Keratinocyte (primary cell): Measurements from ENCODE around the gene COL6A2. TPM values are rescaled to one million over a fixed set of nuclear protein-coding genes. Genes with fewer than 3 reads are reported as not detected.

Experiments used
- DNase-seq: peaks from one replicate; pipeline ENCODE4 v3.0.0-alpha.2; 2011; ENCODE audit warnings: low read depth, missing footprints, low spot score
- FAIRE-seq: peaks from 2 replicates; lab custom pipeline; 2011; peaks lifted over from hg19 to GRCh38; lab: Jason Lieb, UNC
- H2AFZ ChIP-seq: 2 replicates; pipeline ENCODE4 v1.6.0; 2012; ENCODE audit warnings: low read length, control low read depth, inconsistent platforms; ENCODE audit not compliant: control insufficient read depth
- H3K27ac ChIP-seq: 2 replicates; pipeline ENCODE4 v1.5.1; 2011; ENCODE audit warnings: low read length; ENCODE audit not compliant: control insufficient read depth, insufficient read depth
- H3K27me3 ChIP-seq: 3 replicates; pipeline ENCODE4 v1.6.0; 2011; ENCODE audit warnings: low read length; ENCODE audit not compliant: control insufficient read depth, insufficient read depth; ENCODE audit errors: extremely low read depth
- H3K36me3 ChIP-seq, 2 experiments: 2 replicates in 1 of 2; 3 replicates in 1 of 2; pipeline ENCODE4 v1.5.1; 2011; ENCODE audit warnings: low read length in 2 of 2, mild to moderate bottlenecking in 1 of 2; ENCODE audit not compliant: control insufficient read depth in 2 of 2, insufficient read depth in 2 of 2; ENCODE audit errors: extremely low read depth in 1 of 2
- H3K4me1 ChIP-seq: 3 replicates; pipeline ENCODE4 v1.5.1; 2011; ENCODE audit warnings: low read length; ENCODE audit not compliant: control insufficient read depth, insufficient read depth; ENCODE audit errors: extremely low read depth
- H3K4me2 ChIP-seq: 3 replicates; pipeline ENCODE4 v1.6.0; 2011; ENCODE audit warnings: low read depth, low read length; ENCODE audit not compliant: control insufficient read depth, insufficient read depth; ENCODE audit errors: extremely low read depth
- H3K4me3 ChIP-seq, 3 experiments: fragments of 200-600 bp in 1 of 3; sonication (generic) in 1 of 3; 2 replicates in 2 of 3; 3 replicates in 1 of 3; pipeline ENCODE4 v1.5.1; 2011 to 2016; ENCODE audit warnings: low read length in 3 of 3, mild to moderate bottlenecking in 3 of 3, control low read depth in 2 of 3, inconsistent platforms in 1 of 3, low read depth in 1 of 3, mixed read lengths in 1 of 3, mixed run types in 1 of 3, moderate library complexity in 1 of 3; ENCODE audit not compliant: control insufficient read depth in 2 of 3, insufficient read depth in 2 of 3; ENCODE audit errors: extremely low read depth in 1 of 3
- H3K79me2 ChIP-seq: 2 replicates; pipeline ENCODE4 v1.6.0; 2012; ENCODE audit warnings: low read length; ENCODE audit not compliant: control insufficient read depth, insufficient read depth
- H3K9ac ChIP-seq: 3 replicates; pipeline ENCODE4 v1.6.0; 2011; ENCODE audit warnings: low read length; ENCODE audit not compliant: control insufficient read depth, insufficient read depth; ENCODE audit errors: extremely low read depth
- H3K9me1 ChIP-seq: 3 replicates; pipeline ENCODE4 v1.6.0; 2011; ENCODE audit warnings: low read length; ENCODE audit not compliant: control insufficient read depth, insufficient read depth; ENCODE audit errors: extremely low read depth
- H3K9me3 ChIP-seq: 2 replicates; pipeline ENCODE4 v1.5.1; 2012; ENCODE audit warnings: low read depth, low read length; ENCODE audit not compliant: control insufficient read depth
- H4K20me1 ChIP-seq: 3 replicates; pipeline ENCODE4 v1.6.0; 2011; ENCODE audit warnings: low read length; ENCODE audit not compliant: control insufficient read depth, insufficient read depth; ENCODE audit errors: extremely low read depth
- EZH2 ChIP-seq: IDR thresholded peaks from one replicate; pipeline ENCODE4 v1.6.1; 2012; ENCODE audit warnings: inconsistent platforms, mild to moderate bottlenecking, low read length, moderate library complexity
- dilution Hi-C: fragments of 300-500 bp; cut with MboI; formaldehyde crosslinking; loops from one replicate; pipeline ENCODE4 v1.7.0; 2020; ENCODE audit warnings: low sequenced_read_pairs; ENCODE audit not compliant: extremely low pct_ligation_motif_present
- polyA plus RNA-seq, 5 experiments: library from polyadenylated mRNA; depleted of rRNA in 3 of 5; stranded (reverse) in 3 of 5; stranded (forward) in 1 of 5; unstranded in 1 of 5; fragments of >200 nt; gene quantifications; 1 replicate in 1 of 5; 2 replicates in 3 of 5; 3 replicates in 1 of 5; pipeline versions ENCODE4 v1.2.1 to v1.2.3, GENCODE V29; 2011 to 2012; ENCODE audit warnings: missing spikeins in 2 of 5, low read depth in 1 of 5, low replicate concordance in 1 of 5
- TF ChIP-seq, protein P1 (sequence below), 3 experiments: IDR thresholded peaks in 1 of 3; conservative IDR thresholded peaks in 1 of 3; optimal IDR thresholded peaks in 1 of 3; 2 replicates in 2 of 3; 3 replicates in 1 of 3; pipeline versions ENCODE3 to v1.5.1; 2011; ENCODE audit warnings: low read length in 3 of 3, mild to moderate bottlenecking in 3 of 3, moderate library complexity in 2 of 3, control low read depth in 1 of 3, inconsistent platforms in 1 of 3; ENCODE audit not compliant: insufficient read depth in 2 of 3; ENCODE audit errors: extremely low read depth in 1 of 3

The COL6A2 gene
- polyA plus RNA-seq, 1 donor (not counting 4 experiments of a cell fraction or from before 2014, with no cell fraction given), result 0.03 TPM

DNA sequence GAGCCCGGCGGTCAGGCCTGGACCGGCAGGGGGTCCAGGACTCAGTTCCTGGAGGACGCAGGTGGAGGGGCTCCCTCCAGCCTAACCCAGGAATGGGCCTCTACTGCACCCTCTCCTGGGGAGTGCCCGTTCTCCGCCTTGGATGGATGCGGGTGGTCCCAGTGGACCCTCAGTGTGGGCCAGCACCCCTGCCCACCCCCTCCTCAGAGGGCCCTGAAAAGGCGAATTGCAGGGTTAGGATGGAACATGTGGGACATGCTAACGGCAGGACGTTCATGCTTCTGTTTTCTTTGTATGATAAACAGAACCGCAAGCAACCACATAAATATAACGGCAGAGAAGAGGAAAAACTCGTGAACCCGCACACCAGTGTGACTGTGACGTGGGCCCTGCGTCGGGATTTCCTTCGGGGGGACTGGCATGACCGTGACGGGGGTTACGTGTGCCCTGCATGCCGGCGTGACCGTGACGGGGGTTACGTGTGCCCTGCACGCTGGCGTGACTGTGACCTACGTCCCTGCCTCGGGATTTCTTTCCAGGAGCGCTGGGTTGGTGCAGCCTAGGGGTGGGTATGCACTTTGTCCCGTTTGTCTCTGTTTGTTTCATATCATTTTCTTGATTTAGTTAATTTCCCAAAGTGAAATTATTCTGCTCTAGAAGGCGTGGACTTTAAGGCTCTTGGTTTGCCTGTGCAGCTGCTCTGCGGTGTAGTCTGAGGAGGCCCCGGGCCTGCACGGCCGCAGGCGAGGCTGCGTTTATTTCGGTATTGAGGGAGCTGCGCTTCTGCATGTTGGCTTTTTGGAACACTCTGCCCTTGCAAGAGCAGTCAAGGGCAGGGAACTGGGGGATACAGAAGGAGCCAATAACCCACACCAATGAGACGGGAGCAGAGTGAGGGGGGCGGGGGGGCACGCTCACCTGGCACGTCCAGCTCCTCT, 54.3 kb downstream of the COL6A2 start:
- TF ChIP-seq, protein P1, sequence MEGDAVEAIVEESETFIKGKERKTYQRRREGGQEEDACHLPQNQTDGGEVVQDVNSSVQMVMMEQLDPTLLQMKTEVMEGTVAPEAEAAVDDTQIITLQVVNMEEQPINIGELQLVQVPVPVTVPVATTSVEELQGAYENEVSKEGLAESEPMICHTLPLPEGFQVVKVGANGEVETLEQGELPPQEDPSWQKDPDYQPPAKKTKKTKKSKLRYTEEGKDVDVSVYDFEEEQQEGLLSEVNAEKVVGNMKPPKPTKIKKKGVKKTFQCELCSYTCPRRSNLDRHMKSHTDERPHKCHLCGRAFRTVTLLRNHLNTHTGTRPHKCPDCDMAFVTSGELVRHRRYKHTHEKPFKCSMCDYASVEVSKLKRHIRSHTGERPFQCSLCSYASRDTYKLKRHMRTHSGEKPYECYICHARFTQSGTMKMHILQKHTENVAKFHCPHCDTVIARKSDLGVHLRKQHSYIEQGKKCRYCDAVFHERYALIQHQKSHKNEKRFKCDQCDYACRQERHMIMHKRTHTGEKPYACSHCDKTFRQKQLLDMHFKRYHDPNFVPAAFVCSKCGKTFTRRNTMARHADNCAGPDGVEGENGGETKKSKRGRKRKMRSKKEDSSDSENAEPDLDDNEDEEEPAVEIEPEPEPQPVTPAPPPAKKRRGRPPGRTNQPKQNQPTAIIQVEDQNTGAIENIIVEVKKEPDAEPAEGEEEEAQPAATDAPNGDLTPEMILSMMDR (optimal IDR thresholded peaks at IDR 0.05 in 1 of 3, IDR thresholded peaks at IDR 0.05 in 1 of 3, conservative IDR thresholded peaks at IDR 0.05 in 1 of 3; ENCODE audit: extremely low read depth in 1 of 3, insufficient read depth in 2 of 3, low read length in 3 of 3), result no peak
- no peak for TF ChIP-seq EZH2

DNA sequence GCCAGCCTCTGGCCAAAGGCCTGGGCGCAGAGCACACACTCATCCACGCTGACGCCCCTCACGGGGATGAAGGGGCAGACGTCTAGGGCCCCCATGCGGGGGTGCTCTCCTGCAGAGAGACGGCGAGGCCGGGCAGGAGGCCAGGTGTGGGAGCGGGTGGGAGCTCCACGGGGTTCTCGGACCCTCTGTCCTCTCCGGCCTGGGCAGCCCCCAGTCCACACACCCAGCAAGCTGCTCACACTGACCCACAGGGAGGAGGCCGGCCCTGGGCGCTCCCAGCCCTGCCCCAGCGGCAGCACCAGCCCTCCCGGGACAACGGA, 55.0 kb downstream of the COL6A2 start:
- H3K36me3 ChIP-seq, result no peaks in the 10 kb centered on the region
- peak overlapping the region in 2 of 3 experiments; percentile 2 to 13 for H3K4me3 ChIP-seq

More for the DNA sequence above, 54.3 kb downstream of the COL6A2 start:
- Histone ChIP-seq H3K36me3 (no peaks in the 10 kb centered on the region), H3K9ac (no peak overlapping the region), H3K27ac (no peak overlapping the region), H3K4me1 (no peaks in the 10 kb centered on the region), H3K4me3 (no peak overlapping the region), H4K20me1 (no peaks in the 10 kb centered on the region), H3K27me3 (no peaks in the 10 kb centered on the region), H3K9me3 (no peaks in the 10 kb centered on the region), H3K4me2 (no peak overlapping the region), H3K79me2 (no peaks in the 10 kb centered on the region), H3K9me1 (no peaks in the 10 kb centered on the region), H2AFZ (no peak overlapping the region)
- FAIRE-seq (no peak), DNase-seq (no peak)
- dilution Hi-C loops, result no loop called here

More for the DNA sequence above, 55.0 kb downstream of the COL6A2 start:
- H3K27ac ChIP-seq, result no peak overlapping the region
- no peak overlapping the region for H3K9ac ChIP-seq
- peak overlapping the region; percentile 37 for H2AFZ ChIP-seq
- no peaks in the 10 kb centered on the region for H3K4me1 ChIP-seq
- TF ChIP-seq EZH2, result no peak
- TF ChIP-seq, protein P1 (optimal IDR thresholded peaks at IDR 0.05 in 1 of 3, IDR thresholded peaks at IDR 0.05 in 1 of 3, conservative IDR thresholded peaks at IDR 0.05 in 1 of 3; ENCODE audit: extremely low read depth in 1 of 3, insufficient read depth in 2 of 3, low read length in 3 of 3), result no peak
- DNase-seq (no peak), FAIRE-seq (no peak)
- H3K9me3 ChIP-seq, result no peaks in the 10 kb centered on the region
- H3K9me1 ChIP-seq, result no peaks in the 10 kb centered on the region
- H3K4me2 ChIP-seq, result peak overlapping the region; percentile 41
- no peaks in the 10 kb centered on the region for H4K20me1 ChIP-seq
- no peaks in the 10 kb centered on the region for H3K79me2 ChIP-seq
- dilution Hi-C loops, result no loop called here
- no peaks in the 10 kb centered on the region for H3K27me3 ChIP-seq
